ENCODE results near the gene TMPRSS11A. TPM values are rescaled to one million over a fixed set of nuclear protein-coding genes. Genes with fewer than 3 reads are reported as not detected.

TMPRSS11A gene
- total and polyA plus RNA-seq, 8 donors = not detected

- Histone ChIP-seq H3K4me3 (no peak overlapping the region), H3K27me3 (no peaks in the 10 kb centered on the region), H3K4me1 (no peaks in the 10 kb centered on the region), H3K27ac (no peak overlapping the region), H3K36me3 (no peaks in the 10 kb centered on the region), H3K9me3 (no peaks in the 10 kb centered on the region)
- intact Hi-C loops (cut with DNase I) = no loop called here
- no peak for FAIRE-seq
- no peak for ATAC-seq
- no peak for DNase-seq
- no peak for TF ChIP-seq CTCF (IDR thresholded peaks at IDR 0.05)
- WGBS, 2 donors = 53 to 68% methylated on average over 6 of the region's 6 CpGs
These were observed 101.8 kb downstream of the TMPRSS11A start for GRCh38 chr4:67861513-67861912.

Other genes starting within 250 kb of the TMPRSS11A start
- gene GNRHR, start 209.1 kb downstream of the TMPRSS11A start, total RNA-seq = not detected
- gene GNRHR, start 209.1 kb downstream of the TMPRSS11A start, polyA plus RNA-seq = not detected
- not detected for gene TMPRSS11D, start 79.5 kb downstream of the TMPRSS11A start, total RNA-seq
- gene TMPRSS11D, start 79.5 kb downstream of the TMPRSS11A start, polyA plus RNA-seq = not detected
- not detected for gene TMPRSS11F, start 166.4 kb upstream of the TMPRSS11A start, total RNA-seq
- not detected for gene TMPRSS11F, start 166.4 kb upstream of the TMPRSS11A start, polyA plus RNA-seq